CMK (cell line): ENCODE results near the gene NFE2.
A peak's percentile ranks its signal among the peaks of the same experiment; 100 is the strongest.
"Not testable (repeated sequence)": the region's sequence is repeated elsewhere in the genome, so short reads cannot be mapped to it uniquely, and the experiment has no call there.

Experiments
- DNase-seq: peaks from one replicate; pipeline ENCODE4 v3.0.0-alpha.2; 2010; ENCODE audit warnings: low read depth

The NFE2 gene

GRCh38 chr12:54282949-54283593 is 17.7 kb downstream of the NFE2 start:
- DNase-seq, result no peak

- DNase-seq, result not testable (repeated sequence)
These were observed 19.1 kb downstream of the NFE2 start for GRCh38 chr12:54281694-54282093.

- not testable (repeated sequence) for DNase-seq
These were observed 19.6 kb downstream of the NFE2 start for GRCh38 chr12:54281261-54281638.

DNA sequence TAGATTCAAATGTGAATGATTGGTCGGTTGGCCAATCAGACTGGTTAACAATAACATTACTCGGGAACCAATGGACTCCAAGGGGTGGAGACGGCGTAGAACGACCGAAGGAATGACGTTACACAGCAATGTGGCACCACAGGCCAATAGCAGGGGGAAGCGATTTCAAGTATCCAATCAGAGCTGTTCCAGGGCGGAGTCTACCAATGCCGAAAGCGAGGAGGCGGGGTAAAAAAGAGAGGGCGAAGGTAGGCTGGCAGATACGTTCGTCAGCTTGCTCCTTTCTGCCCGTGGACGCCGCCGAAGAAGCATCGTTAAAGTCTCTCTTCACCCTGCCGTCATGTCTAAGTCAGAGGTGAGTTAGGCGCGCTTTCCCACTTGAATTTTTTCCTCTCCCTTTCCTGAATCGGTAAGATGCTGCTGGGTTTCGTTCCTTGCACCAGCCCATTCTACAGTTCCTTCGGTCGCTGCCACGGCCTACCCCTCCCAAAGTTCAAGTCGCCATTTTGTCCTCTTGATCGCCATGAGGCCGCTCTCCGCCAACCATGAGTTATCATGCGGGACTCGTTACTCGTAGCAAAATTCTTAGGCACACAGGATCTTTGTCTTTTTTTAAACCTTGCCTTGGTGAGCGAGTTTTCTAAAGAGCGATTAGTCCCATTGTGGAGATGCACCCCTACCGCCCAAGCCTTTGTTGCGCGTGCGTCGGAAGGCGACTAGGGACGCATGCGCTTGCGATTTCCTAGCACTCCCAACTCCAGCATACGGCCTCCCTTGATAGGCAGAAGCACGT is 20.2 kb downstream of the NFE2 start, which contains the start of gene HNRNPA1:
HNRNPA1 (plus strand) TSS at position 259 of the 793 bp plus-strand sequence; CDS start at position 341, 82 bp downstream.
- peak; percentile 97 for DNase-seq

DNA sequence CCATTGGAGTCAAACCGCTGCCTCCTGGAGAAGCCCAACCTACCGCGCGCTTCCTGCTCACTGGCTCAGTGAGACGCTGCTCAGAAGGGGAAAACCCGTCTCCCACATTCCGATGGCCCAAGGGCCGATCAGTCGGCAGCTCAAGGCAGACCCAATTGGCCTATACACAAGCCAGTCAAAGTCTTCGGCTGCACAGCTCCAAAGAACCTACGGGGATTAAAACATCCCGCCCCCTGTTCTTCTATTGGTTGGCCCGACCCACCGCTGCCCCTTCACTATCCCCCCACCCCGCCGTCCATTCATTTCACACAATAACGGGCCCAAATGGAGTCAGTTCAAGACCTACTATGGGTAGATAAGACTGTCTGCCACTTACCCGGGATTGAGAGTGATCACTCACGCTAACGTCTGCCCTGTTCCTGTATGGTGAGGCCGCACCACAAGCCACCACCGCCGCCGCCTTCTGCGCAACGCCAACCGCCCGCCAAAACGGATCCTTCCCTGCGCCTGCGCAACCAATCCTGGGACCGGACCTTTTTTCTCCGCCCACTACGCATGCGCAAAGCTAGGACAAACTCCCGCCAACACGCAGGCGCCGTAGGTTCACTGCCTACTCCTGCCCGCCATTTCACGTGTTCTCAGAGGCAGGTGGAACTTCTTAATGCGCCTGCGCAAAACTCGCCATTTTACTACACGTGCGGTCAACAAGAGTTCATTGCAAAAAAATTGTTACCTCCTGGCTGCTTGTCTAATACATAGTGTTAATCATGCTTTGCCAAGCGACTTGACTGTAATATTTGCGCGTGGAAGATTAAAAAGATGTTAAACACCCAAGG is 21.0 kb downstream of the NFE2 start, which contains the start of gene CBX5:
CBX5 (minus strand) TSS at position 491 of the 836 bp plus-strand sequence. CDS start 22,472 bp downstream, outside the sequence.
- peak; percentile 94 for DNase-seq

DNA sequence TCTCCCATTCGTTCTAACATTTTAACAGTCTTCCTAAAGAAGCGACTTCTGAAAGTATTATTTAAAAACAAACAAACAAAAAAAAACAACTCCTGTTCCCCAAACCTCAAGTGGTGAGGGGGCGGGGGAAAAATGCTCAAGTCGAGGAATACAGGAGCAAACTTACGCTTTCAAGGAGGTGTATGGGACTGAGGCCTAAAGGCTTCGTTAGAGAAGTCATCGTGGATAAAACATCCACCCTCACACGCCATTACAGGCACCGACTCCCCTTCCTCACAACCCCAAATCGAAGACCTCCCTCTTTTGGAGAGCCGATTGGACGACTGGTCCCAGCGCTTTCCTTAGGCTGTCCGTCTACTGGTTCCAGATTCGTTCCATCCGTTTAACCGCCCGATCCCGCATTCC is 21.6 kb downstream of the NFE2 start:
- DNase-seq, result no peak

- DNase-seq, result no peak
These were observed 23.0 kb downstream of the NFE2 start for GRCh38 chr12:54277823-54278276.

- no peak for DNase-seq
These were observed 24.4 kb downstream of the NFE2 start for GRCh38 chr12:54276368-54276767.

DNA sequence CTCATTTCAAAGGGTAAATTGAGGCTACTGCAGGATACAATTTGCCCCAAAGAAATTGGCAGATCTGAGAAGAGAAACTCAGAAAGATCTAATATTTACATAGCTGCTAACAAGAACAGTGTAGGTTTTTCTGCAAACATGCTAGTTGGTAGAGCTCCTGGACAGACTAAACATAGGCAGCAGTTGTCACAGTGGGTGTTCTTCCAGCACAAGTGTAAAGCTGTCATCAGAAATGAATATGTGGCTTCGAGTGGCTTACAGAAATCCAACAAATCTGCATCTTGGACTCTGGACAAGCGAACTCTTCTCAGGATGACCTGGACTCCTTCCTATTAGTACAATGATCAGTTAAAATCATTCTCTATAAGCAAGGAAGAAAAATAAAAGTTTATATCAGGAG is 26.8 kb downstream of the NFE2 start:
- DNase-seq, result no peak

DNA sequence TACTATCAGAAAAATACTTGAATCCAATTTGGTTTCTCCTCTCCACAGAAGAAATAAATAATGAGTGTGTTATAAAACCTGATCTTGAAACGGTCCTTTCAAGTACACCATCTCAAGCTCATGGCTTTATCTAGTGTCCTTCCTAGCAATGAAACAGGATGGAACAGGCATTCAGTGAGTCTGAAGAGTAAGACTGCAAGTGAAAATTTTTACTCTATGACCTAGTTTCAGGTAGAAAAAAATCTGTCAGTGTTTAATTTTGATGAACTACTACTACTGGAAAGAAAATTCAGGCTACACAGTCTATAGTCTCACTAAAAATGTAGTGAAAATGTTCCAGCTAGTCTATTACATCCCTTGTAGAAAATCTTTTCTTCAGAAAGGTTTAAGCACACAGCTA is 28.6 kb downstream of the NFE2 start:
- no peak for DNase-seq

DNA sequence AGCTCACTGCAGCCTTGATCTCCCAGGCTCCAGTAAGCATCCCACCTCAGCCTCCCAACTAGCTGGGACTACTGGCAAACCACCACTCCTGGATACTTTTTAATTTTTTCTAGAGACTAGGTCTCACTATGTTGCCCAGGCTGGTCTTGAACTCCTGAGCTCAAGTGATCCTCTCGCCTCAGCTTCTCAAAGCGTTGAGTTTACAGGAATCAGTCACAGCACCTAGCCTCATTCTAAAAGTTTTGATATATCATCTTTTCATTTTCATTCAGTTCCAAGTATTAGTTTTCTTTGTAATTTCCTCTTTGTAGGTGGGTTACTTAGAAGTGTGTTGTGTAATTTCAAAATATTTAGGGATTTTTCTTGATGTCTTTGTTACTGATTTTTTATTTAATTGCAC is 30.5 kb downstream of the NFE2 start:
- no peak for DNase-seq

GRCh38 chr12:54266852-54267251 is 34.0 kb downstream of the NFE2 start:
- no peak for DNase-seq

- no peak for DNase-seq
These were observed 35.4 kb downstream of the NFE2 start for GRCh38 chr12:54265364-54265812.

- no peak for DNase-seq
These were observed 38.4 kb downstream of the NFE2 start for GRCh38 chr12:54262403-54262925.

- no peak for DNase-seq
These were observed 38.9 kb downstream of the NFE2 start for GRCh38 chr12:54261815-54262402.

DNA sequence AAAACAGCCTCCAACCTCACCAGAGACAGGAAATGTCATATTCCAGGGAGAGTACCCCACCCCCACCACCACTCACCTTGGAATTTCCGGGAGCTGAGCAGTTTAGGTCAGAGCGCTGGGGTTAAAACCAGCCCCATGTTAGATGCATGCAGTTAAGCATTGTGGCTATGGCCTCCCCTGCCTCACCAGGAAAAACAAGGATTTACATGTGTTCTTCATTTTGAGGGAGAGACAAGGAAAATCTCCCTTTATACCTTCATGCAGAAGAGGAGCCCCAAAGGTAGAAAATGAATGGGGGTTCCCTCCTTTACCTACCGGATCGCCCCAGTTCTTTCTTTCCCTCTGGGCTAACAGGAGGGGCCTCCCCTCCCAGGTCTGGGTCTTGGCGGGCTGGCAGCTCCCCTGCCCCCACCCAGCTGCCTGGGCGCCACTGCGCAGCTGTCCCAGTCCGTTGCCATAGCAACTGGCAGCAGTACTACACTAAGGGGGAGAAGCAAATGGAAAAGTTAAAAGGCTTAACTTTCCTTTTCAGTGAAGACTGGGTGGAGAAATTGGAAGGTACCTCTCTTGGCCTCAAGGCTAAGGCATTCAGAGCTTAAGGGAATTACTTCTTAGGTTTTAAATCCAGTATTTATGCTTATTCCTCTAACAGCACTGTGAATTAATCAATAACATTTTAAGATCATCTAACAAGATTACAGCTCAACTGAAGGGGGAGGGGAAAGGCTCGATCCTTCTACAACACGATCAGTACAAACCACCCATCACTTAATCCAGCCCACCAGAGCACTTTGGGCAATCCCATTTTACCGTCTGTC is 41.4 kb downstream of the NFE2 start:
- DNase-seq, result no peak

- DNase-seq, result no peak
These were observed 42.6 kb downstream of the NFE2 start for GRCh38 chr12:54258201-54258681.

DNA sequence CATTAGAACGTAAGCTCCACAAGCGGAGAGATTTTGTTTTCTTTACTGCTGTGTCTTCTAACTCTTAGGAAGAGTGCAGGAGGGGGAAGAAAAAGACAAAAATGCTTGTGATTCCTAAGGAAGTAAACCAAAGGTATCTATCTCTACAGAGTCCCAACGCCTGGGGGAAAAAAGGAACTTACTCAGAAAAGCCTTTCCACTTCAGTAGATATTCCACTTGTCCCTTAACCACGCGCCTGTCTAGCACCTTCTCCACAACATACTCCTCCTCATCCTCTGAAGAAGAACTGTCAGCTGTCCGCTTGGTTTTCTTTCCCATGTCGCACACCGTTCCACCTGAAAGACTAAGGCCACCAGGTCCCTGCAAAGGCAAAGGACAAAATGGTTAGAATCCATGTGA is 43.5 kb downstream of the NFE2 start:
- no peak for DNase-seq

DNA sequence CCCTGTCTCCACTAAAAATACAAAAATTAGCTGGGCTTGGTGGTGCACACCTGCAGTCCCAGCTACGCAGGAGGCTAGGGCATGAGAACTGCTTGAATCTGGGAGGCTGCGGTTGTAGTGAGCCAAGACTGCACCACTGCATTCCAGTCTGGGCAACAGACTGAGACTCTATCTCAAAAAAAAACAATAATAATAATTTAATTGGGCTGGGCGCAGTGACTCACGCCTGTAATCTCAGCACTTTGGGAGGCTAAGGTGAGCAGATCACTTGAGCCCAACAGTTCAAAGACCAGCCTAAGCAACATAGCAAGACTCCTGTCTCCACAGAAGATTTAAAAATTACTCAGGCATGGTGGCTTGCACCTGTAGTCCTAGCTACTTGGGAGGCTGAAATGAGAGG is 47.6 kb downstream of the NFE2 start:
- no peak for DNase-seq

- DNase-seq, result no peak
These were observed 49.0 kb downstream of the NFE2 start for GRCh38 chr12:54251667-54252284.
